Effector memory CD8-positive, alpha-beta T cell (primary cell): Measurements from ENCODE around the gene BCL2L11.
A peak's percentile ranks its signal among the peaks of the same experiment; 100 is the strongest.

Experiments used
- ATAC-seq: fragments of 150-1000 bp; cut with Tn5 transposase; replicated peaks from 2 replicates; pipeline ENCODE4 v1.10.0; 2021; ENCODE audit warnings: mild to moderate bottlenecking, moderate library complexity
- DNase-seq, 3 experiments: peaks; one replicate each; pipeline ENCODE4 v3.0.0; 2021
- H3K27ac Mint-ChIP-seq, 2 donors: one replicate each; pipeline ENCODE4 v1.8.0; 2022; ENCODE audit warnings: mild to moderate bottlenecking in 2 of 2, mixed read lengths in 2 of 2, moderate library complexity in 2 of 2
- H3K27me3 Mint-ChIP-seq, 2 donors: one replicate each; pipeline ENCODE4 v1.8.0; 2022; ENCODE audit warnings: mixed read lengths in 2 of 2
- H3K36me3 Mint-ChIP-seq: one replicate; pipeline ENCODE4 v1.8.0; 2022; ENCODE audit warnings: mild to moderate bottlenecking, moderate library complexity, mixed read lengths; ENCODE audit not compliant: insufficient read depth
- H3K4me1 Mint-ChIP-seq, 2 donors: one replicate each; pipeline ENCODE4 v1.8.0; 2022; ENCODE audit warnings: low read depth in 2 of 2, mixed read lengths in 2 of 2
- H3K4me3 Mint-ChIP-seq, 2 donors: one replicate each; pipeline ENCODE4 v1.8.0; 2022; ENCODE audit warnings: mild to moderate bottlenecking in 2 of 2, mixed read lengths in 2 of 2, moderate library complexity in 2 of 2
- H3K9me3 Mint-ChIP-seq, 2 donors: one replicate each; pipeline ENCODE4 v1.8.0; 2022; ENCODE audit warnings: mixed read lengths in 2 of 2

Gene BCL2L11

DNA sequence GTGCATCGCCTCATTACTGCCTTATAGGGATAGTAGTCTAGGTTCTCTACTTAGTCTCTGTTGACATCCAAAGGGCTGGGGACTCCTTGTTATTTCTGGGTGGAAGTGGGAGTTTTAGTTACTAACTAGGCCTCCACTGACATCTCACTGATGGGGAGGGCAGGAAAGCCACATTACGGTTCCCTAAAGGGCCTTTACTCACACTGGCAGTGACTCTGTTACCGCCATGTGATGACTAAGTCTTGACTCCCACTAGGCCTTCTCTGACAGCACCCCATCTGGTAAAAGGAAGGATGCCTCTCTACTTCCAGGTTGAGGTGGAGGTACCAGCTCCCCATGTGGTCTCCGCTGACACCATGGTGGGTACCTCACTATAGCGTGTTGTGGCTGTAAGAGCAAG lies 14.0 kb upstream of the BCL2L11 start:
- no peak for DNase-seq
- no peaks in the 10 kb centered on the region for H3K9me3 Mint-ChIP-seq
- peaks cover 8 to 20% of the 10 kb centered on the region in 2 donors for H3K27me3 Mint-ChIP-seq
- no peaks in the 10 kb centered on the region for H3K4me1 Mint-ChIP-seq
- H3K36me3 Mint-ChIP-seq, result no peaks in the 10 kb centered on the region
- no peak overlapping the region for H3K27ac Mint-ChIP-seq
- no peak for ATAC-seq
- H3K4me3 Mint-ChIP-seq, result no peak overlapping the region

DNA sequence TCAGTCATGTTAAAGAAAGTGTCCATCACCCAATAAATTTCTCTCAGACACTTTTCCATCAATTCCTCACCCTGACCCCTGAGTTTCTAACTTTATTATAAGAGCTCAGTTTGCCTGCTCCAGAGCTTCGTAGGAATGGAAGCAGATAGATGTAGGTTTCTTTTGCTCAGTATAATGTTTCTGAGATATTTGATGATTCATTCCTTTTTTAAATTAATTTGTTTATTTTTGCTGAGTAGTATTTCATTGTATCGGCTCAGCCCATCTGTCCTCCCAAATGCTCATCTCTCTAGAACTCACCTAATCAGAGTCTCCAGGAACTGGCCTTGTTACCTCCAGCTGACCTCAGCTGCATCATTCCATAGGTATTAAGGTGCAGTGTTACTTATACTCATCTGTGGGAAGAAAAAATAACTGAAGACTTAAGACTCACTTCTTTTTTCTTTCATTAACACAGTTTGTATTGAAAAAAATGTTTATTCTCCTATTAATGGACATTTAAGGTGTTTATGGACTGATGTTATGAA lies 11.9 kb upstream of the BCL2L11 start:
- no peaks in the 10 kb centered on the region for H3K36me3 Mint-ChIP-seq
- H3K4me3 Mint-ChIP-seq, result no peak overlapping the region
- H3K4me1 Mint-ChIP-seq, result no peaks in the 10 kb centered on the region
- no peak for ATAC-seq
- no peak for DNase-seq
- no peaks in the 10 kb centered on the region for H3K9me3 Mint-ChIP-seq
- peaks cover 24 to 41% of the 10 kb centered on the region in 2 donors for H3K27me3 Mint-ChIP-seq
- no peak overlapping the region for H3K27ac Mint-ChIP-seq

DNA sequence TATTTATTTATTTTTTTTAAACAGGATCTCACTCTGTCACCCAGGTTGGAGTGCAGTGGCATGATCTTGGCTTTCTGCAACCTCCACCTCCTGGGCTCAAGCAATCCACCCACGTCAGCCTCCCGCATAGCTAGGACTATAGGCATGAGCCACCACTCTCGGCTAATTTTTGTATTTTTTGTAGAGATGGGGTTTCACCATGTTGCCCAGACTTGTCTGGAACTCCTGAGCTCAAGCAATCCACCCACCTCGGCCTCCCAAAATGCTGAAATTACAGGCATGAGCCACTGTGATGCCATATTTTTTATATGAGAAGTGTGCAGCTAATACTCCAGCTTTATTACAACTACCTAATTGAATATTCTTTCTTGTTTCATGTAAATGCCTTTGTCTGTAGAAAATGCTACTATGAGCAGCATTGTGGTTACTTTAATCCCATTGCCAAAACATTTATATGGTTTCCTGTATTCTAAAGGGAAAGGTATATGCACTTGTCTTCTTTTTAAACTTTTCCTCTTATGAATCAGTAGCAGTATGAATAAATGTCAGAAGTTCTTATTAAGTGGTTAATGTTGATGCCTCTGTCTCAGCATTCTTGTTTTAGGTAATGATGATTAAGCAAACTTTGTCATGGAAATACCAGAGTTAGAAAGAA lies 9.5 kb upstream of the BCL2L11 start:
- no peak for ATAC-seq
- no peak for DNase-seq
- Mint-ChIP-seq H3K27ac (no peak overlapping the region), H3K4me3 (no peak overlapping the region), H3K27me3 (peaks cover 32 to 52% of the 10 kb centered on the region in 2 donors), H3K9me3 (no peaks in the 10 kb centered on the region), H3K36me3 (no peaks in the 10 kb centered on the region), H3K4me1 (peaks cover under 1 to 3% of the 10 kb centered on the region in 2 donors)

GRCh38 chr2:111113838-111114237 lies 6.9 kb upstream of the BCL2L11 start:
- Mint-ChIP-seq H3K27me3 (peaks cover 58 to 79% of the 10 kb centered on the region in 2 donors), H3K27ac (no peak overlapping the region), H3K4me3 (no peak overlapping the region), H3K9me3 (no peaks in the 10 kb centered on the region), H3K4me1 (peaks cover 22 to 25% of the 10 kb centered on the region in 2 donors), H3K36me3 (peaks cover 5% of the 10 kb centered on the region)
- no peak for DNase-seq
- no peak for ATAC-seq

- Mint-ChIP-seq H3K27ac (no peak overlapping the region), H3K27me3 (peaks cover 63 to 75% of the 10 kb centered on the region in 2 donors), H3K4me1 (peaks cover 35% of the 10 kb centered on the region in 2 donors), H3K4me3 (peak overlapping the region; percentile 95 to 97), H3K9me3 (no peaks in the 10 kb centered on the region), H3K36me3 (peaks cover 20% of the 10 kb centered on the region)
- ATAC-seq, result no peak
- no peak for DNase-seq
Measured at GRCh38 chr2:111116011-111116746, 4.5 kb upstream of the BCL2L11 start.

- DNase-seq (peak; percentile 48 to 54 (median 50)), ATAC-seq (peak; percentile 40)
- peak overlapping the region; percentile 95 to 97 for H3K4me3 Mint-ChIP-seq
- H3K4me1 Mint-ChIP-seq, result peaks cover 41 to 42% of the 10 kb centered on the region in 2 donors
- no peaks in the 10 kb centered on the region for H3K9me3 Mint-ChIP-seq
- no peak overlapping the region for H3K27ac Mint-ChIP-seq
- peaks cover 63 to 68% of the 10 kb centered on the region in 2 donors for H3K27me3 Mint-ChIP-seq
- H3K36me3 Mint-ChIP-seq, result peaks cover 27% of the 10 kb centered on the region
Measured at GRCh38 chr2:111116843-111117597, 3.7 kb upstream of the BCL2L11 start.

DNA sequence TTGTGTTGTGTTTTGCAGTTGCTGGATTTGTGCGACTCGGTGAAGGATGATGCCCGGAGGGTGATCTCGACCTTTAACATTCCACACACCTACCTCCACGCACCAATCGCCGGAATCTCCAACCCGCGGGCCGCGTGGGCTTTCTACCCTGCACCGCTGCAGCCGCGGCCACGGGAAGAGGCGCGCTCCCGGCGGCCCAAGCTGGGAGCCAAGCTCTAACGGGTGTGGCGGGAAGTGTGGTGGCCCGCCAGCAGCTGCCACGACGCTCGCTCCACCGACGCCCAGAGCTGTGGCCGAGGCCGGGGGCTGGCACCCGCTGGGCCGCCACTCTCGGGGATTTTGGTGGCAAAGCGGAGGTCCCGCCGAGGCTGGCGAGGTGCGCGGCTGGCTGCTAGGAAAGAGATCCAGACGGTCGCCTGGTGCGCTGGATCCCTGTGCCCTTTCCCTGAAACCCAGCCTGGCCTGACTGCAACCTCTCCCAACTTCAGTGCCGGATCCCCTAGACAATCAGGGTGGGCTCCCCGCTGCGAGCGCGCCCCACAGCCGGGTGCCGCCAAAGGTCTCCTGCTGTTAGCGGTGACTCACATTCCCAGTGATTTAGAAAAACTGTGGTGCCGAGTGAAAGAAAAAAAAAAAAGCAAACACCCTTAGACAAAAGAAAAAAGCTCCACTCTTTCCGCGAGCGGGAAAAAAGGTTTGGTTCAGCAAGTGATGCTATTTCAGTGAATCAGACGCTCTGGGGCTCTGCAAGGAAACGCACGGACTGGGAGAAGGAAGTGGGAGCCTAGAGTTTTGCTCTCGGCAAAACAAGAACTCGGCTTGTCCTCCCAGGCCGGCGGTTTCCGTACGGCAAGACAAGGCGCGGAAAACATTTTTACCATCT lies 2.9 kb upstream of the BCL2L11 start:
- DNase-seq, result peak in 2 of 3 experiments; percentile 5 to 12
- peak overlapping the region; percentile 95 to 97 for H3K4me3 Mint-ChIP-seq
- H3K27me3 Mint-ChIP-seq, result peaks cover 56 to 60% of the 10 kb centered on the region in 2 donors
- no peaks in the 10 kb centered on the region for H3K9me3 Mint-ChIP-seq
- ATAC-seq, result no peak
- no peak overlapping the region for H3K27ac Mint-ChIP-seq
- H3K4me1 Mint-ChIP-seq, result peaks cover 43% of the 10 kb centered on the region in 2 donors
- H3K36me3 Mint-ChIP-seq, result peaks cover 32% of the 10 kb centered on the region

GRCh38 chr2:111118481-111118980 lies 2.2 kb upstream of the BCL2L11 start:
- H3K4me1 Mint-ChIP-seq, result peaks cover 43% of the 10 kb centered on the region in 2 donors
- ATAC-seq (no peak), DNase-seq (peak in 2 of 3 experiments; percentile 8)
- H3K27me3 Mint-ChIP-seq, result peaks cover 49 to 53% of the 10 kb centered on the region in 2 donors
- H3K36me3 Mint-ChIP-seq, result peaks cover 37% of the 10 kb centered on the region
- no peaks in the 10 kb centered on the region for H3K9me3 Mint-ChIP-seq
- H3K4me3 Mint-ChIP-seq, result peak overlapping the region; percentile 95 to 97
- peak overlapping the region; percentile 24 to 68 for H3K27ac Mint-ChIP-seq

- H3K27ac Mint-ChIP-seq, result peak overlapping the region; percentile 24 to 68
- H3K36me3 Mint-ChIP-seq, result peaks cover 44% of the 10 kb centered on the region
- ATAC-seq (no peak), DNase-seq (peak; percentile 18 to 28 (median 23))
- peak overlapping the region; percentile 95 to 97 for H3K4me3 Mint-ChIP-seq
- no peaks in the 10 kb centered on the region for H3K9me3 Mint-ChIP-seq
- peaks cover 43 to 45% of the 10 kb centered on the region in 2 donors for H3K4me1 Mint-ChIP-seq
- peaks cover 43 to 46% of the 10 kb centered on the region in 2 donors for H3K27me3 Mint-ChIP-seq
Measured at GRCh38 chr2:111118981-111119821, 1.5 kb upstream of the BCL2L11 start.

DNA sequence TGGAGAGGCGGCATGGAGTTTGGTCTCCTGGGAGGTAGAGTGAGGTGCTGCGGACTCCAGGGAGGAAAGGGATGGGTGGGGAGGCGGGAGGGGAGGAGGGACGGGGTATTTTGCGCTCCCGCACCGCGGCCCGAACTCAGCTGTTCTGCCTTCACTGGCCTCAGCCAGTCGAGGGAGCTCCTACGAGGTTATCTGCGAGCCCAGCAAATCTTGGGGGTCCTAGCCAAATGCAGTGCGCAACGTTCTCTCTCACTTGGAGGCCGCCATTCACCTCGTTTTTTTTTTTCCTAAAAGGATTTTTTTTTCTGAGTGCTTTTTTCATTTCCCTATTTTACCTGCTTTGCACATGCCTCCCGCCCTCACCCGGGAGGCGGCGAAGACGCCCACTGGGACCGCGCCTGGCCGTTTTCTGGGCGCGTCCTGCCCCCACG lies 877 bp upstream of the BCL2L11 start:
- DNase-seq, result peak in 1 of 3 experiments; percentile 25
- peaks cover 43 to 45% of the 10 kb centered on the region in 2 donors for H3K4me1 Mint-ChIP-seq
- no peaks in the 10 kb centered on the region for H3K9me3 Mint-ChIP-seq
- no peak overlapping the region for H3K27ac Mint-ChIP-seq
- peaks cover 39 to 41% of the 10 kb centered on the region in 2 donors for H3K27me3 Mint-ChIP-seq
- no peak for ATAC-seq
- peaks cover 46% of the 10 kb centered on the region for H3K36me3 Mint-ChIP-seq
- peak overlapping the region; percentile 95 to 97 for H3K4me3 Mint-ChIP-seq

GRCh38 chr2:111121028-111121827 lies 514 bp downstream of the BCL2L11 start:
- H3K27me3 Mint-ChIP-seq, result peaks cover 38 to 39% of the 10 kb centered on the region in 2 donors
- no peaks in the 10 kb centered on the region for H3K9me3 Mint-ChIP-seq
- ATAC-seq (peak; percentile 4), DNase-seq (peak in 2 of 3 experiments; percentile 39 to 52)
- peak overlapping the region; percentile 81 to 96 for H3K27ac Mint-ChIP-seq
- H3K36me3 Mint-ChIP-seq, result peaks cover 49% of the 10 kb centered on the region
- peaks cover 45 to 49% of the 10 kb centered on the region in 2 donors for H3K4me1 Mint-ChIP-seq
- H3K4me3 Mint-ChIP-seq, result peak overlapping the region; percentile 95 to 97
